ENCODE measurements around the gene LRRC15.

LRRC15 gene

GRCh38 chr3:194308601-194309449 is 60.7 kb downstream of the LRRC15 start:
- TF ChIP-seq, protein P1, sequence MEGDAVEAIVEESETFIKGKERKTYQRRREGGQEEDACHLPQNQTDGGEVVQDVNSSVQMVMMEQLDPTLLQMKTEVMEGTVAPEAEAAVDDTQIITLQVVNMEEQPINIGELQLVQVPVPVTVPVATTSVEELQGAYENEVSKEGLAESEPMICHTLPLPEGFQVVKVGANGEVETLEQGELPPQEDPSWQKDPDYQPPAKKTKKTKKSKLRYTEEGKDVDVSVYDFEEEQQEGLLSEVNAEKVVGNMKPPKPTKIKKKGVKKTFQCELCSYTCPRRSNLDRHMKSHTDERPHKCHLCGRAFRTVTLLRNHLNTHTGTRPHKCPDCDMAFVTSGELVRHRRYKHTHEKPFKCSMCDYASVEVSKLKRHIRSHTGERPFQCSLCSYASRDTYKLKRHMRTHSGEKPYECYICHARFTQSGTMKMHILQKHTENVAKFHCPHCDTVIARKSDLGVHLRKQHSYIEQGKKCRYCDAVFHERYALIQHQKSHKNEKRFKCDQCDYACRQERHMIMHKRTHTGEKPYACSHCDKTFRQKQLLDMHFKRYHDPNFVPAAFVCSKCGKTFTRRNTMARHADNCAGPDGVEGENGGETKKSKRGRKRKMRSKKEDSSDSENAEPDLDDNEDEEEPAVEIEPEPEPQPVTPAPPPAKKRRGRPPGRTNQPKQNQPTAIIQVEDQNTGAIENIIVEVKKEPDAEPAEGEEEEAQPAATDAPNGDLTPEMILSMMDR (IDR thresholded peaks at IDR 0.05; ENCODE audit: low read depth, low read length): no peak
- TF ChIP-seq MYC (IDR thresholded peaks at IDR 0.05; ENCODE audit: low read depth, low read length) (no peak), POLR2A (IDR thresholded peaks at IDR 0.05; ENCODE audit: extremely low read depth, insufficient read length) (no peak), MAX (IDR thresholded peaks at IDR 0.05; ENCODE audit: low read depth, low read length) (no peak)
- H3K4me3 ChIP-seq (ENCODE audit: low read depth, low read length): no peak overlapping the region
- no peak for DNase-seq (ENCODE audit: low read depth)

GRCh38 chr3:194307849-194308248 is 61.7 kb downstream of the LRRC15 start:
- DNase-seq (ENCODE audit: low read depth): no peak
- no peak overlapping the region for H3K4me3 ChIP-seq (ENCODE audit: low read depth, low read length)
- TF ChIP-seq, protein P1 (IDR thresholded peaks at IDR 0.05; ENCODE audit: low read depth, low read length): no peak
- no peak for TF ChIP-seq MAX (IDR thresholded peaks at IDR 0.05; ENCODE audit: low read depth, low read length)

DNA sequence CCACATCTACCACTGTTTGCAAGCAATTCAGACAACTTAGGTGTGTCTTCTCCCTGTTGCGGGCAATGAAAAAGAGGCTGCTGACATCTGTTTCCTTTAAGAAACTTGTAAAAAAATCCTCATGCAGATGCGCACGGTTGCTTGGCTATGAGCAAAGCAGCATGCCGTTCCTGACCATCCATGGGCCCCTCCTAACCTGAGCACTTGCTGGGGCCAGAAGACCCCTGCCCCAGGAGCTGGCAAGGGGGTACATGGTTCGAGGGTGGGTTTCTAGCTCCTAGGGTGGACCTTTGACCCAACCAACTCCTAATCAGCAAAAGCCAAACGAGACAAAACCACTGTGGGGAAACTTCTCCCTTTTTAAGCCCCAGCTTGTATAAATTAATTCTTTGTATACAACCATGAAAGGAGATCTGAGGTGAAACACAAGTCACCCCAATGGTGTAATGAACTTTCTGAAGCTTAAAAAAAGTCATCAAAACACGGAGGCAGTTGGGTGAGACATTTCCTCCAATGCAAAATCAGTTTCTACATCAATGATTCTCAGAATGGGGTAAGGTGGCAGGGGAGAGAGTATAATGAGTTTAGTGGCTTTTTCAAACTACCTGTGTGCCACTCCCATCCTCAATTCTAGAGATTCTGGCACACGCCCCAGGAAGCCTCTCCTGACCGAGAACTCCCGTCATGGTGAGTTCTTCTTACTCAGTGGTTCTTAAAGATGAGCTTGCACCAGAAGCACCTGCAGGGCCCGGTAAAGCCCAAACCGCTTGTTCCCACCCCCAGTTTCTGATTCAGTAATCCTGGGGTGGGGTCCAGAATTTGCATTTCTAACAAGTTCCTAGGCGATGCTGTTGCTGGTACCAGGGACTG is 62.5 kb downstream of the LRRC15 start:
- peak overlapping the region; percentile 3 for H3K4me3 ChIP-seq (ENCODE audit: low read depth, low read length)
- TF ChIP-seq MYC (IDR thresholded peaks at IDR 0.05; ENCODE audit: low read depth, low read length): no peak
- no peak for TF ChIP-seq MAX (IDR thresholded peaks at IDR 0.05; ENCODE audit: low read depth, low read length)
- TF ChIP-seq, protein P1 (IDR thresholded peaks at IDR 0.05; ENCODE audit: low read depth, low read length): no peak
- TF ChIP-seq POLR2A (IDR thresholded peaks at IDR 0.05; ENCODE audit: extremely low read depth, insufficient read length): no peak
- DNase-seq (ENCODE audit: low read depth): peak; percentile 77

- TF ChIP-seq, protein P1 (IDR thresholded peaks at IDR 0.05; ENCODE audit: low read depth, low read length): no peak
- TF ChIP-seq MAX (IDR thresholded peaks at IDR 0.05; ENCODE audit: low read depth, low read length) (peak; percentile 66), POLR2A (IDR thresholded peaks at IDR 0.05; ENCODE audit: extremely low read depth, insufficient read length) (no peak), MYC (IDR thresholded peaks at IDR 0.05; ENCODE audit: low read depth, low read length) (peak; percentile 80)
- H3K4me3 ChIP-seq (ENCODE audit: low read depth, low read length): no peak overlapping the region
- peak; percentile 95 for DNase-seq (ENCODE audit: low read depth)
These were observed 63.3 kb downstream of the LRRC15 start for GRCh38 chr3:194306109-194306686.

- TF ChIP-seq MAX (IDR thresholded peaks at IDR 0.05; ENCODE audit: low read depth, low read length) (no peak), POLR2A (IDR thresholded peaks at IDR 0.05; ENCODE audit: extremely low read depth, insufficient read length) (no peak), MYC (IDR thresholded peaks at IDR 0.05; ENCODE audit: low read depth, low read length) (no peak)
- TF ChIP-seq, protein P1 (IDR thresholded peaks at IDR 0.05; ENCODE audit: low read depth, low read length): no peak
- H3K4me3 ChIP-seq (ENCODE audit: low read depth, low read length): no peak overlapping the region
These were observed 64.0 kb downstream of the LRRC15 start for GRCh38 chr3:194305356-194306108.

More at GRCh38 chr3:194305356-194306108, 64.0 kb downstream of the LRRC15 start:
- DNase-seq (ENCODE audit: low read depth): no peak

Data from NB4 (cell line).